Activated CD8-positive, alpha-beta memory T cell treated with anti-CD3 and anti-CD28 coated beads for 36 hours (primary cell): ENCODE data around the gene MED7. TPM values are rescaled to one million over a fixed set of nuclear protein-coding genes. Genes with fewer than 3 reads are reported as not detected.

Experiments
- CTCF ChIA-PET: fragments of 350-600 bp; sonication (Branson Sonifier 250); formaldehyde crosslinking; loops from one replicate; lab custom pipeline; 2021; ENCODE audit warnings: antibody characterized with exemption; lab: Charles Lee
- POLR2A ChIA-PET: fragments of 350-600 bp; sonication (Branson Sonifier 250); formaldehyde crosslinking; loops from one replicate; lab custom pipeline; 2021; ENCODE audit warnings: antibody characterized with exemption; lab: Charles Lee
- total RNA-seq, 2 experiments: library from RNA; stranded (reverse); gene quantifications; one replicate each; pipeline ENCODE4 v1.2.3, GENCODE V29; 2021

Gene MED7
- total RNA-seq, 2 experiments from 2014 or later = 12.2 to 12.6 TPM

GRCh38 chr5:157130925-157131324 lies 11.7 kb downstream of the MED7 start:
- ChIA-PET CTCF (interaction anchor here (0.7 kb wide), 1 partner anchor 24 kb away, joined by 5 read pairs; no protein-coding TSS in a partner anchor), POLR2A (no interaction called here)

- CTCF ChIA-PET = interaction anchor here (0.7 to 1.7 kb wide), 2 partner anchors 11 to 114 kb away, joined by 3 to 5 read pairs; no protein-coding TSS in a partner anchor
- POLR2A ChIA-PET = no interaction called here
Measured at GRCh38 chr5:157121709-157122108, 21.0 kb downstream of the MED7 start.

DNA sequence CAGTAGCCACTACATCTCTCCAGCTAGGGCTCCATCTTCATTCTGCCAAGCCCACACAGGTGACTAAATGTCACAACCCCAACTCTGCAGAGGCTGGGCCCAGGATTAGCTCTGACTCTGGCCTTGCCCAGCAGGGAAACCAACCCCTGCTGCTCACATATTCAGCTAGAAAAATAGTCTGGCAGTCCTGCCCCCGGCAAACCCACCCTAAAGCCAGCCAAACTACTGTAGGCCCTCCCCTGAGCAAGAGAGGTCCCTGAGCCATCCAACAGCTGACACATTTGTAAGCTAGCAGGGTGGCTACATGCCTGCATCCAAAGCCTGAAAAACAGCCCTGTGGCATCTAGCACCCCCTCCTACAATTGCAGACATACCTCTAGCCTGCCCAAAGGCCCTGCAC lies 22.6 kb downstream of the MED7 start:
- CTCF ChIA-PET = no interaction called here
- POLR2A ChIA-PET = no interaction called here

DNA sequence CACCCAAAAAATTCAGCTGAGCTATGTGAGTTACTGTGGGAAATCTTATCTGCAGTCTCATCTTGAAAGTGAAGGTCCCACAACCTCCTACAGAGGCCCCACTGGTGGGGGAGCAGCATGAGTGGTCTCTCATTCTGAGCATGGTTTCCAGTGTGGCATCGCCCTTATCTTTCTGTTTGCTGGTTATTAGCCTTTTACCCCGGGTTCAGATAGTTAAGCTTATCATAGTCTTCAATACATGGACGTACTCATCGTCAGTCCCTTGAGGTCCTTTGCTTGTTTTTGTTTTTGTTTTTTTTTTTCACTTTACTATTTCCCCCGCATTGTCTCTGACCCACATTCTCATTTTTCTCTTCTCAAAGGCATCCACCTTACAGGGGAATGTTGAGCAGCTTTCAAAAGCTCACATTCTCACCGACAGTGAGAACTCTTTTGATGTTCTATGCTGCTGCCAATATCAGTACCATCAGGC lies 26.1 kb downstream of the MED7 start:
- CTCF ChIA-PET = interaction anchor here (0.9 kb wide), 1 partner anchor 140 kb away, joined by 4 read pairs; no protein-coding TSS in a partner anchor
- POLR2A ChIA-PET = no interaction called here

DNA sequence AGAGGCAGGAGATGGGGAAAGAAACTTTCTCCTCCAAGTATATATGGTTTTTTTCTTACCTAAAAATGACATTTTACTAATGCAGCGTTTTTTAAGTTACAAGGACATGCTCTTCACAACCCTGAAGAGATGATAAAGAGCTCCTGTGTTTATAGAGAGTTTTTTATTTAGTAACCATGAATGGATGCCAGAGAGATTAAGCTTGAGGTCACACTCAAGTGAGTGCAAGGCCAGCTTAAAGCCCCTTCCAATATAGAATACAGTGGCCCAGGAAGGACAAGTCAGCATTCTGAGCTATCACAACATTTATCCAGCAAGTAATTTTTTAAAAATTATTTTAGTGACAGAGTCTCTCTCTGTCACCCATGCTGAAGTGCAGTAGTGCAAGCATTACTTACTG lies 27.2 kb downstream of the MED7 start:
- ChIA-PET CTCF (interaction anchor here (0.9 kb wide), 1 partner anchor 139 kb away, joined by 4 read pairs; no protein-coding TSS in a partner anchor), POLR2A (no interaction called here)

GRCh38 chr5:157115012-157115411 lies 27.7 kb downstream of the MED7 start:
- ChIA-PET POLR2A (no interaction called here), CTCF (no interaction called here)

DNA sequence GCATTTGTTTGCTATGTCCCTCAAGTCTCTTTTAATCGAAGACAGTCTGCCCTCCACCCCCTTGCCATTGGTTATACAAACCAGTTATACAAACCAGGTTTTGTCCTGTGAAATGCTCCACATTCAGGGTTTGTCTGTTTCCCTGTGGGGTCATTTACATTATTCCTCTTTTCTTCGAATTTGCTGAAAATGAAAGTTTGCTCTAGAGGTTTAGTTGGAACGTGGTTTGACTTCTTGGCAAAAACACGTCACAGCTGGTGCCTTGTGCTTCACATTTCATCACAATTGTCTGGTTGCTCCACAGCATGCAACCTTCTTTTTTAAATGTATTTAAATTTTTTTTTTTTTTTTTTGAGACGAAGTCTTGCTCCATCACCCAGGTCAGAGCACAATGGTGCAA lies 29.7 kb downstream of the MED7 start:
- CTCF ChIA-PET = no interaction called here

GRCh38 chr5:157109744-157110143 lies 32.9 kb downstream of the MED7 start:
- ChIA-PET CTCF (interaction anchor here (0.6 kb wide), 1 partner anchor 98 kb away, joined by 3 read pairs; no protein-coding TSS in a partner anchor), POLR2A (interaction anchor here (0.6 kb wide), 1 partner anchor 485 kb away, joined by 6 read pairs; no protein-coding TSS in a partner anchor)

More for the DNA sequence above, 29.7 kb downstream of the MED7 start:
- POLR2A ChIA-PET = no interaction called here

DNA sequence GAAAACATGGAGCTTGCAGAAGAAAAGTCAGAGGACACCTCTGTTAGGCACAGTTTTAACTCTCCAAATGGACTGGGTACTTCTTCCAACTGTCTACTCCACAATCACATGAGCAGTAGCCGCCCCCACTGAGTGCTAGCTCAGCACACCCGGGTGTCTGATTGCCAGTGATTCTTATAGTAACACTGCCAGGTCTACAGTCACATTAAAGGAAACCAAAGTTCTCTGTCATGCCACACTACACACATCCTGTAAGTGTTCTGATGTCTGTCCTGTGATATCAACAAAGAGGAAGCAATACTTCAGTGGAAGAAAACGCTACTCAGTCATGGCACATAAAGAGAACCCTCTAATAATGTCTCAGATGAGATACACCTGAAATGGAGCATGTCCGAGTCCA lies 33.7 kb downstream of the MED7 start, which contains the start of gene HAVCR2:
Gene HAVCR2 (minus strand): TSS at position 69 of the 400 bp plus-strand sequence. CDS start 61 bp downstream, at position 8.
- ChIA-PET CTCF (interaction anchor here (1.0 kb wide), 1 partner anchor 189 kb away, joined by 3 read pairs; no protein-coding TSS in a partner anchor), POLR2A (no interaction called here)

GRCh38 chr5:157107508-157107907 lies 35.2 kb downstream of the MED7 start:
- POLR2A ChIA-PET = no interaction called here
- CTCF ChIA-PET = interaction anchor here (0.5 kb wide), 1 partner anchor 23 kb away, joined by 5 read pairs; no protein-coding TSS in a partner anchor

GRCh38 chr5:157106630-157107461 lies 35.8 kb downstream of the MED7 start:
- ChIA-PET CTCF (interaction anchor here (0.5 kb wide), 1 partner anchor 24 kb away, joined by 5 read pairs; no protein-coding TSS in a partner anchor), POLR2A (no interaction called here)

- POLR2A ChIA-PET = interaction anchor here (1.0 kb wide), 1 partner anchor 42 kb away, joined by 3 read pairs; the partner anchor contains the start of gene MED7
- CTCF ChIA-PET = no interaction called here
Measured at GRCh38 chr5:157100140-157100679, 42.5 kb downstream of the MED7 start.

- POLR2A ChIA-PET = interaction anchor here (0.6 kb wide), 1 partner anchor 71 kb away, joined by 6 read pairs; no protein-coding TSS in a partner anchor
- CTCF ChIA-PET = no interaction called here
Measured at GRCh38 chr5:157088342-157088990, 54.2 kb downstream of the MED7 start.

Other genes starting within 250 kb of the MED7 start
- 1 to 10 TPM in 1 of 2 experiments, under 1 TPM in 1; 0.65 to 1.0 TPM for gene TIMD4, start 179.6 kb downstream of the MED7 start, total RNA-seq
- gene HAVCR1, start 83.7 kb downstream of the MED7 start, total RNA-seq = not detected
- 10 to 100 TPM; 16.3 to 16.8 TPM for gene HAVCR2, start 33.8 kb downstream of the MED7 start, total RNA-seq
- under 1 TPM; 0.25 to 0.38 TPM for gene GARIN3, start 23.4 kb upstream of the MED7 start, total RNA-seq
- gene ITK, start 38.0 kb upstream of the MED7 start, total RNA-seq = 100 to 1,000 TPM; 152 to 156 TPM
- gene CYFIP2, start 123.3 kb upstream of the MED7 start, total RNA-seq = 100 to 1,000 TPM; 265 to 297 TPM